Measurements from ENCODE around the gene TMOD1. TPM values are rescaled to one million over a fixed set of nuclear protein-coding genes. Genes with fewer than 3 reads are reported as not detected.
A peak's percentile ranks its signal among the peaks of the same experiment; 100 is the strongest.

The TMOD1 gene
- total and polyA plus RNA-seq, 9 of the 15 experiments (the other 6 are each of a cell fraction or from before 2014, with no cell fraction given), result 7.1 to 41.2 (median 14.2) TPM

DNA sequence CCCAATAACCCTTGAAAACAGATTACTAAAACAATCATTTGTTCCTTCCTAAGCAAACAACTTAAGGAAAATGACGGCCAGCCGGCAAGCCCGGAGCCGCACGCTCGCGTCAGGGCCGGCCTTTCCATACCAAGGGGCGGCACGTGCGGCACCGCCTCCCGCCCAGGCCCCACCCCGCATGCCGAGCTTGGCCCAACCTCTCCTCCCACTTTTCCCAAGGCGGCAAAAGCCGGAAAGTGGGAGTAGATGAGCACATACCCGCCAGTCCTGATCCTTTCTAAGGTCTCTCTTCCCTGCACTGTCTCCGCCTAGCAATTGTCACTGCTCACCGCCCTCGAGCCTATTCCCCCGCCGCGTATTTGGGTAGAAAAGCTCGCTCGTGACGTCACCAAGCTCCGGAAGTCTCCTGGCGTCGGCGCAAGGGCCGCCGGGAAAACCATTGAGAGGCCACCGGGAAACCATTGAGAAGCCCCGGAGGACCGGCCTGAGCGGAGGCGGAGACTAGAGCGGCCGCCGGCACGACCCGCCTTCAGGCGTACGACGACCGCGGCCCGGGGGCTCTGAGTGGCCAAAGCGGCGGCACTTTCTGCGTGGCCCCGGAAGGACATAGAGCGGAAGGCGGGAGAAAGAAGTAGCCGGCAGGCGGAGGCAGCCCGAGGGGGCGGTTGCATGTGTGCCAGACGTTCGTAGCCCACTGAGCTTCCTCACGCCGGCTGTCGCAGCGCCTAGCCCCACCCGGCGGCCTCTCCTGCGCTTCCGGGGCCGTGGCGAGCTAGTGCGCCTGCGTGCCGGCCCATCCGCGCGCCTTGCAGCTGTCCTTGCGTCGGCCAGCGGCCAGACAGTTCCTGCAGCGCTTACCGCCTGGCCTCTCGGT lies 131.8 kb downstream of the TMOD1 start, which contains the start of the genes NCBP1 and TSTD2 (continued):
- TF ChIP-seq, protein P1, sequence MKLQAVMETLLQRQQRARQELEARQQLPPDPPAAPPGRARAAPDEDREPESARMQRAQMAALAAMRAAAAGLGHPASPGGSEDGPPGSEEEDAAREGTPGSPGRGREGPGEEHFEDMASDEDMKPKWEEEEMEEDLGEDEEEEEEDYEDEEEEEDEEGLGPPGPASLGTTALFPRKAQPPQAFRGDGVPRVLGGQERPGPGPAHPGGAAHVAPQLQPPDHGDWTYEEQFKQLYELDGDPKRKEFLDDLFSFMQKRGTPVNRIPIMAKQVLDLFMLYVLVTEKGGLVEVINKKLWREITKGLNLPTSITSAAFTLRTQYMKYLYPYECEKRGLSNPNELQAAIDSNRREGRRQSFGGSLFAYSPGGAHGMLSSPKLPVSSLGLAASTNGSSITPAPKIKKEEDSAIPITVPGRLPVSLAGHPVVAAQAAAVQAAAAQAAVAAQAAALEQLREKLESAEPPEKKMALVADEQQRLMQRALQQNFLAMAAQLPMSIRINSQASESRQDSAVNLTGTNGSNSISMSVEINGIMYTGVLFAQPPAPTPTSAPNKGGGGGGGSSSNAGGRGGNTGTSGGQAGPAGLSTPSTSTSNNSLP (IDR thresholded peaks at IDR 0.05; ENCODE audit: borderline replicate concordance, low read depth, low read length), result 0 out of 2 replicates have a peak, but pooled peaks have one; percentile 3
- TF ChIP-seq ZNF696 (CRISPR knock-in tag; conservative IDR thresholded peaks at IDR 0.05) (no peak), HDAC8 (tag; IDR thresholded peaks at IDR 0.05) (no peak), TGIF2 (CRISPR knock-in tag; IDR thresholded peaks at IDR 0.05) (no peak), ZNF444 (CRISPR knock-in tag; IDR thresholded peaks at IDR 0.05) (no peak), BCL6 (CRISPR knock-in tag; IDR thresholded peaks at IDR 0.05) (no peak), ZNF140 (CRISPR knock-in tag; IDR thresholded peaks at IDR 0.05) (no peak), GATAD2A (IDR thresholded peaks at IDR 0.05) (no peak), GATAD2B (IDR thresholded peaks at IDR 0.05; ENCODE audit: borderline replicate concordance) (no peak), ZNF384 (IDR thresholded peaks at IDR 0.05; ENCODE audit: low read depth, low read length) (0 out of 2 replicates have a peak, but pooled peaks have one; percentile 1), BCOR (IDR thresholded peaks at IDR 0.05) (peak; percentile 45; the same call in 1 of the 2 replicates), ETV6 (IDR thresholded peaks at IDR 0.05; ENCODE audit: borderline replicate concordance in 1 of 2, low read depth in 2 of 2, low read length in 1 of 2) (no peak), ETV6 (CRISPR knock-in tag; IDR thresholded peaks at IDR 0.05; ENCODE audit: borderline replicate concordance) (peak; percentile 93; the same call in 1 of the 2 replicates), COPS2 (conservative IDR thresholded peaks at IDR 0.05) (no peak), ZNF239 (CRISPR knock-in tag; IDR thresholded peaks at IDR 0.05) (no peak), PHF20 (IDR thresholded peaks at IDR 0.05; ENCODE audit: partially characterized antibody) (peak; percentile 73), POLR2AphosphoS2 (IDR thresholded peaks at IDR 0.05; ENCODE audit: low read length) (no peak; the same call in 1 of the 2 replicates), ZFX (CRISPR knock-in tag; IDR thresholded peaks at IDR 0.05) (peak; percentile 93)
- TF ChIP-seq, protein P2, sequence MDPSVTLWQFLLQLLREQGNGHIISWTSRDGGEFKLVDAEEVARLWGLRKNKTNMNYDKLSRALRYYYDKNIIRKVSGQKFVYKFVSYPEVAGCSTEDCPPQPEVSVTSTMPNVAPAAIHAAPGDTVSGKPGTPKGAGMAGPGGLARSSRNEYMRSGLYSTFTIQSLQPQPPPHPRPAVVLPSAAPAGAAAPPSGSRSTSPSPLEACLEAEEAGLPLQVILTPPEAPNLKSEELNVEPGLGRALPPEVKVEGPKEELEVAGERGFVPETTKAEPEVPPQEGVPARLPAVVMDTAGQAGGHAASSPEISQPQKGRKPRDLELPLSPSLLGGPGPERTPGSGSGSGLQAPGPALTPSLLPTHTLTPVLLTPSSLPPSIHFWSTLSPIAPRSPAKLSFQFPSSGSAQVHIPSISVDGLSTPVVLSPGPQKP (CRISPR knock-in tag; IDR thresholded peaks at IDR 0.05), result no peak
- TF ChIP-seq, protein P3, sequence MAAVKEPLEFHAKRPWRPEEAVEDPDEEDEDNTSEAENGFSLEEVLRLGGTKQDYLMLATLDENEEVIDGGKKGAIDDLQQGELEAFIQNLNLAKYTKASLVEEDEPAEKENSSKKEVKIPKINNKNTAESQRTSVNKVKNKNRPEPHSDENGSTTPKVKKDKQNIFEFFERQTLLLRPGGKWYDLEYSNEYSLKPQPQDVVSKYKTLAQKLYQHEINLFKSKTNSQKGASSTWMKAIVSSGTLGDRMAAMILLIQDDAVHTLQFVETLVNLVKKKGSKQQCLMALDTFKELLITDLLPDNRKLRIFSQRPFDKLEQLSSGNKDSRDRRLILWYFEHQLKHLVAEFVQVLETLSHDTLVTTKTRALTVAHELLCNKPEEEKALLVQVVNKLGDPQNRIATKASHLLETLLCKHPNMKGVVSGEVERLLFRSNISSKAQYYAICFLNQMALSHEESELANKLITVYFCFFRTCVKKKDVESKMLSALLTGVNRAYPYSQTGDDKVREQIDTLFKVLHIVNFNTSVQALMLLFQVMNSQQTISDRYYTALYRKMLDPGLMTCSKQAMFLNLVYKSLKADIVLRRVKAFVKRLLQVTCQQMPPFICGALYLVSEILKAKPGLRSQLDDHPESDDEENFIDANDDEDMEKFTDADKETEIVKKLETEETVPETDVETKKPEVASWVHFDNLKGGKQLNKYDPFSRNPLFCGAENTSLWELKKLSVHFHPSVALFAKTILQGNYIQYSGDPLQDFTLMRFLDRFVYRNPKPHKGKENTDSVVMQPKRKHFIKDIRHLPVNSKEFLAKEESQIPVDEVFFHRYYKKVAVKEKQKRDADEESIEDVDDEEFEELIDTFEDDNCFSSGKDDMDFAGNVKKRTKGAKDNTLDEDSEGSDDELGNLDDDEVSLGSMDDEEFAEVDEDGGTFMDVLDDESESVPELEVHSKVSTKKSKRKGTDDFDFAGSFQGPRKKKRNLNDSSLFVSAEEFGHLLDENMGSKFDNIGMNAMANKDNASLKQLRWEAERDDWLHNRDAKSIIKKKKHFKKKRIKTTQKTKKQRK (IDR thresholded peaks at IDR 0.05; ENCODE audit: borderline replicate concordance, low read depth, low read length), result no peak
- TF ChIP-seq, protein P4, sequence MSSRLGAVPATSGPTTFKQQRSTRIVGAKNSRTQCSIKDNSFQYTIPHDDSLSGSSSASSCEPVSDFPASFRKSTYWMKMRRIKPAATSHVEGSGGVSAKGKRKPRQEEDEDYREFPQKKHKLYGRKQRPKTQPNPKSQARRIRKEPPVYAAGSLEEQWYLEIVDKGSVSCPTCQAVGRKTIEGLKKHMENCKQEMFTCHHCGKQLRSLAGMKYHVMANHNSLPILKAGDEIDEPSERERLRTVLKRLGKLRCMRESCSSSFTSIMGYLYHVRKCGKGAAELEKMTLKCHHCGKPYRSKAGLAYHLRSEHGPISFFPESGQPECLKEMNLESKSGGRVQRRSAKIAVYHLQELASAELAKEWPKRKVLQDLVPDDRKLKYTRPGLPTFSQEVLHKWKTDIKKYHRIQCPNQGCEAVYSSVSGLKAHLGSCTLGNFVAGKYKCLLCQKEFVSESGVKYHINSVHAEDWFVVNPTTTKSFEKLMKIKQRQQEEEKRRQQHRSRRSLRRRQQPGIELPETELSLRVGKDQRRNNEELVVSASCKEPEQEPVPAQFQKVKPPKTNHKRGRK (tag; IDR thresholded peaks at IDR 0.05), result no peak

All from K562 (cell line).